Naive thymus-derived CD4-positive, alpha-beta T cell (primary cell): ENCODE results near the gene LTBP2. TPM values are rescaled to one million over a fixed set of nuclear protein-coding genes. Genes with fewer than 3 reads are reported as not detected.

ENCODE experiments used
- ATAC-seq: fragments of 150-1000 bp; cut with Tn5 transposase; 2 replicates; pipeline ENCODE4 v1.10.0; 2021; ENCODE audit warnings: mild to moderate bottlenecking, moderate library complexity
- CTCF ChIA-PET: fragments of 350-600 bp; sonication (Branson Sonifier 250); formaldehyde crosslinking; loops from one replicate; lab custom pipeline; 2021; ENCODE audit warnings: antibody characterized with exemption; lab: Charles Lee
- POLR2A ChIA-PET: fragments of 350-600 bp; sonication (Branson Sonifier 250); formaldehyde crosslinking; loops from one replicate; lab custom pipeline; 2021; ENCODE audit warnings: antibody characterized with exemption, inconsistent platforms; lab: Charles Lee
- DNase-seq, 9 donors: peaks; one replicate each; pipeline versions ENCODE4 v3.0.0 to v3.0.0-alpha.2; 2020 to 2022; ENCODE audit warnings: mixed read lengths in 1 of 9
- H3K27ac ChIP-seq: one replicate; pipeline ENCODE4 v1.7.0; 2013; ENCODE audit warnings: mild to moderate bottlenecking, low read depth, low read length, moderate library complexity
- H3K27me3 ChIP-seq, 2 donors: one replicate each; pipeline ENCODE4 v1.7.0; 2013; ENCODE audit warnings: low read length in 2 of 2, mild to moderate bottlenecking in 2 of 2, moderate library complexity in 2 of 2; ENCODE audit not compliant: control insufficient read depth in 2 of 2, insufficient read depth in 2 of 2
- H3K36me3 ChIP-seq, 3 experiments: 1 replicate in 2 of 3; 2 replicates in 1 of 3; pipeline ENCODE4 v1.7.0; 2013; ENCODE audit warnings: low read length in 3 of 3, mild to moderate bottlenecking in 3 of 3, moderate library complexity in 1 of 3; ENCODE audit not compliant: insufficient read depth in 3 of 3, control insufficient read depth in 2 of 3
- H3K4me1 ChIP-seq, 2 donors: one replicate each; pipeline ENCODE4 v1.7.0; 2013; ENCODE audit warnings: low read length in 2 of 2, mild to moderate bottlenecking in 2 of 2, moderate library complexity in 1 of 2; ENCODE audit not compliant: control insufficient read depth in 2 of 2, insufficient read depth in 2 of 2
- H3K4me3 ChIP-seq: 2 replicates; pipeline ENCODE4 v1.7.0; 2013; ENCODE audit warnings: mild to moderate bottlenecking, low read length
- H3K9me3 ChIP-seq, 3 experiments: 1 replicate in 2 of 3; 2 replicates in 1 of 3; pipeline ENCODE4 v1.7.0; 2013; ENCODE audit warnings: low read length in 3 of 3; ENCODE audit not compliant: control insufficient read depth in 2 of 3
- H3K27ac Mint-ChIP-seq, 9 donors: one replicate each; pipeline ENCODE4 v1.8.0; 2020 to 2022; ENCODE audit warnings: mixed read lengths in 9 of 9, mild to moderate bottlenecking in 8 of 9, moderate library complexity in 5 of 9, inconsistent platforms in 2 of 9
- H3K27me3 Mint-ChIP-seq, 5 donors: one replicate each; pipeline ENCODE4 v1.8.0; 2021 to 2022; ENCODE audit warnings: mixed read lengths in 5 of 5, mild to moderate bottlenecking in 1 of 5
- H3K36me3 Mint-ChIP-seq, 5 donors: one replicate each; pipeline ENCODE4 v1.8.0; 2020 to 2022; ENCODE audit warnings: mixed read lengths in 5 of 5, mild to moderate bottlenecking in 3 of 5, inconsistent platforms in 1 of 5
- H3K4me1 Mint-ChIP-seq, 7 donors: one replicate each; pipeline ENCODE4 v1.8.0; 2020 to 2022; ENCODE audit warnings: mixed read lengths in 7 of 7, mild to moderate bottlenecking in 3 of 7, inconsistent platforms in 1 of 7
- H3K4me3 Mint-ChIP-seq, 10 donors: one replicate each; pipeline ENCODE4 v1.8.0; 2020 to 2022; ENCODE audit warnings: mild to moderate bottlenecking in 10 of 10, mixed read lengths in 10 of 10, moderate library complexity in 6 of 10, inconsistent platforms in 2 of 10
- H3K9me3 Mint-ChIP-seq, 11 donors: one replicate each; pipeline ENCODE4 v1.8.0; 2020 to 2022; ENCODE audit warnings: mixed read lengths in 11 of 11, mild to moderate bottlenecking in 4 of 11, inconsistent platforms in 1 of 11, moderate library complexity in 1 of 11
- intact Hi-C, 2 donors: fragments of 100-400 bp; cut with micrococcal nuclease; formaldehyde crosslinking; loops; one replicate each; pipeline ENCODE4 v1.15.1; 2023
- polyA plus RNA-seq, 2 donors: library from polyadenylated mRNA; unstranded; fragments of 300-500 nt; fragmentation: Illumina TruSeq; gene quantifications; one replicate each; pipeline ENCODE4 v1.2.3, GENCODE V29; 2021
- total RNA-seq, 6 experiments: library from RNA in 5 of 6; stranded (reverse) in 5 of 6; gene quantifications; 1 replicate in 5 of 6; 2 replicates in 1 of 6; pipeline ENCODE4 v1.2.3 and lab custom pipeline; 2021 to 2026

The LTBP2 gene
- total and polyA plus RNA-seq, 7 experiments from 2014 or later = 0.07 to 1.1 (median 0.27) TPM

DNA sequence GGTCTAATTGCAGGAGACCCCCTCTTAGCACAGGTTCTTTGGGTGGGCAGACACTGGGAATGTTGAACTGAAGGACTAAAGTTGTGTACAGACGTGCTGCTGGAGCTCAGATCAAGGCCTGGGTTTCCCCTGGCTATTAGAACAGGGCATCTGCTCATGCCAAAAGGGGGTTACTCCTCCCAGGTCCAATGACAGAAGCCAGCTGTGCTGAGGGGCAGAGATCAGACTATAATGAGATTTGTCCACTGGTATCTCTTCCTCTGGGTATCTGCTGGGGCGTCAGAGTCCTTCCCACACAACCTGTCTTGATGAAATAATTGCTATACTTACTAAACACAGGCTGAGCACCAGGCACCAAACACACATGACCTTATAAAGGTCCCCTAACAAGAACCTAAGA is 42.6 kb downstream of the LTBP2 start:
- peaks cover 0 to 38% (median 5%) of the 10 kb centered on the region in 5 donors for H3K27me3 Mint-ChIP-seq
- Histone ChIP-seq H3K4me1 (peaks cover 0 to 32% of the 10 kb centered on the region in 2 donors), H3K36me3 (no peaks in the 10 kb centered on the region), H3K27me3 (peaks cover 0 to 11% of the 10 kb centered on the region in 2 donors), H3K27ac (no peak overlapping the region), H3K9me3 (no peaks in the 10 kb centered on the region), H3K4me3 (no peak overlapping the region)
- H3K4me1 Mint-ChIP-seq = peaks cover 10 to 30% (median 22%) of the 10 kb centered on the region in 7 donors
- H3K9me3 Mint-ChIP-seq = no peaks in the 10 kb centered on the region
- H3K4me3 Mint-ChIP-seq = no peak overlapping the region
- POLR2A ChIA-PET = no interaction called here
- H3K36me3 Mint-ChIP-seq = no peaks in the 10 kb centered on the region
- no peak for ATAC-seq
- CTCF ChIA-PET = no interaction called here
- no peak overlapping the region for H3K27ac Mint-ChIP-seq
- no peak for DNase-seq
- intact Hi-C loops = no loop called here

DNA sequence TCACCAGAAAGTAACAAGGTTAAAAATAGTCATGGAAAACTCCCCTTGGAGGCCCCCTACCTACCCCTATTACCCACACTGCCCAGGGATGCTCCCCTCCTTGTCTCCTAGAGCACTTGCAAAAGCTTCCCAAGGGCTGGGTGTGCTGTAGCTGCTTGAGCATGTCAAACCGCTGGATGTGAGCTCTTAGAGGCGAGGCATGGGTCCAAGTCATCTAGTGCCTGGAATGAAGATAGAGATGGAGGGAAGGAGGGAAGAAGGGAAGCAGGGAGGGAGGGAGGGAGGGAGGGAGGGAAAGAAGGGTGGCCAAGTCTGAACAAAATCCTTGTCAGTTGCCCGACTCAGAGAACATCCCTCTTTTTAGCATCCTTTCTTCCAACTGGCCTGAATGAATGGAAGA is 43.1 kb downstream of the LTBP2 start:
- peaks cover 6 to 25% (median 18%) of the 10 kb centered on the region in 7 donors for H3K4me1 Mint-ChIP-seq
- CTCF ChIA-PET = no interaction called here
- intact Hi-C loops = no loop called here
- H3K27me3 Mint-ChIP-seq = peaks cover 0 to 38% (median 5%) of the 10 kb centered on the region in 5 donors
- DNase-seq (no peak), ATAC-seq (no peak)
- no peak overlapping the region for H3K27ac Mint-ChIP-seq
- no peaks in the 10 kb centered on the region for H3K36me3 Mint-ChIP-seq
- no peak overlapping the region for H3K4me3 ChIP-seq
- H3K27ac ChIP-seq = no peak overlapping the region
- peaks cover 0 to 11% of the 10 kb centered on the region in 2 donors for H3K27me3 ChIP-seq
- POLR2A ChIA-PET = no interaction called here
- peaks cover 0 to 27% of the 10 kb centered on the region in 2 donors for H3K4me1 ChIP-seq
- H3K4me3 Mint-ChIP-seq = no peak overlapping the region
- no peaks in the 10 kb centered on the region for H3K36me3 ChIP-seq
- H3K9me3 Mint-ChIP-seq = no peaks in the 10 kb centered on the region
- no peaks in the 10 kb centered on the region for H3K9me3 ChIP-seq

DNA sequence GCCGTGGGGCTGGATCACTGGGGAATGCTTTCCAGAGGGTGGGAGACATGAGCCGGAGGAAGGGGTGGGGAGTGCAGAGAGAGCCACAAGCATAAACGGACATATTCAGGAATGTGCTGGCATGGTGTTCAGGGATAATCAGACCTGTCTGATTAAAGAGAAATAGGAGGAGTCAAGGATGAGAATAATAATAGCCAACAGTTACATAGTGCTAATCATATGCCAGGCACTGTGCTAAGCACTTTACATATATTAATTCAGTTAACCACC is 43.7 kb downstream of the LTBP2 start:
- ChIA-PET POLR2A (no interaction called here), CTCF (no interaction called here)
- H3K36me3 ChIP-seq = no peaks in the 10 kb centered on the region
- Mint-ChIP-seq H3K9me3 (no peaks in the 10 kb centered on the region), H3K4me1 (peaks cover 6 to 19% (median 17%) of the 10 kb centered on the region in 7 donors), H3K4me3 (no peak overlapping the region), H3K27ac (no peak overlapping the region), H3K36me3 (no peaks in the 10 kb centered on the region), H3K27me3 (peaks cover 0 to 36% (median 4%) of the 10 kb centered on the region in 5 donors)
- intact Hi-C loops = no loop called here
- no peak for DNase-seq
- no peaks in the 10 kb centered on the region for H3K9me3 ChIP-seq
- no peak overlapping the region for H3K4me3 ChIP-seq
- peaks cover 0 to 11% of the 10 kb centered on the region in 2 donors for H3K27me3 ChIP-seq
- ATAC-seq = no peak
- H3K27ac ChIP-seq = no peak overlapping the region
- peaks cover 0 to 21% of the 10 kb centered on the region in 2 donors for H3K4me1 ChIP-seq

DNA sequence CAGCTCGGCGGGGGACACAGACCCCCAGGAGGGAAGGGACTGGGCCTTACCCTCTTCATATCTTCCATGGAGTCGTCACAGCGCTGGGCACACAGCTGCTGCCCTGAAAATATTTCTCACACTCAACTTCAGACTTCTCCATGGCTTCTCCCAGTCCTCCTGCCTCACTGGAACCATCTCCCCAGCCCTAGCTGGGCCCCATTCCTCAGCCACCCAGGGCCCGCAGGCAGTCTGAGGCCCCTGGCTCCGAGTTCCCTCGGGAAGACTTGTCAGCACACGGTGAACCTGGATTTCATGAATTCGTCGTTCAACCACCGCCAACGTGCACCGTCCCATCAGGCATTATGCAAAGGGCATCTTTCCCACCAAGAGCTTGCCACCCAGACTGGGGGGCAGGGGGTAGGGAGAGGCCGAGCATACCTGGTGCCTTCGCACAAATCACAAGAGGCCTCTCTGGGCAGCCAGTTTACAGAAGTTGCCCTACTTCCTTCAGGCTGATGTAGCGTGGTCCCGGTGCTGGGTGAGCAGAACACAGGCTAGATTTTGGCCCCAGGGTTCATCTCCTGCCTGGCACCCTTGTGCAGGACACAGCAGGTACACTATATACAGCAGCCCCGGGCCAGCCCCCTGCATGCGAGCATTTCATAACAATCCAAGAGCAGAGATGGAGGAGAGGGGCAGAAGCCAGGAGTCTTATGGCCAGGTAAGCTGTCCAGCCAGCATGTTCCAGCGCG is 44.2 kb downstream of the LTBP2 start:
- no peaks in the 10 kb centered on the region for H3K36me3 Mint-ChIP-seq
- ATAC-seq (no peak), DNase-seq (no peak)
- intact Hi-C loops = no loop called here
- Histone ChIP-seq H3K9me3 (no peaks in the 10 kb centered on the region), H3K36me3 (no peaks in the 10 kb centered on the region), H3K4me3 (no peak overlapping the region), H3K4me1 (peaks cover 0 to 16% of the 10 kb centered on the region in 2 donors), H3K27me3 (peaks cover 0 to 11% of the 10 kb centered on the region in 2 donors), H3K27ac (no peak overlapping the region)
- ChIA-PET POLR2A (no interaction called here), CTCF (no interaction called here)
- H3K9me3 Mint-ChIP-seq = no peaks in the 10 kb centered on the region
- peaks cover 0 to 33% (median 4%) of the 10 kb centered on the region in 5 donors for H3K27me3 Mint-ChIP-seq
- peaks cover 6 to 16% (median 14%) of the 10 kb centered on the region in 7 donors for H3K4me1 Mint-ChIP-seq
- no peak overlapping the region for H3K4me3 Mint-ChIP-seq
- no peak overlapping the region for H3K27ac Mint-ChIP-seq

DNA sequence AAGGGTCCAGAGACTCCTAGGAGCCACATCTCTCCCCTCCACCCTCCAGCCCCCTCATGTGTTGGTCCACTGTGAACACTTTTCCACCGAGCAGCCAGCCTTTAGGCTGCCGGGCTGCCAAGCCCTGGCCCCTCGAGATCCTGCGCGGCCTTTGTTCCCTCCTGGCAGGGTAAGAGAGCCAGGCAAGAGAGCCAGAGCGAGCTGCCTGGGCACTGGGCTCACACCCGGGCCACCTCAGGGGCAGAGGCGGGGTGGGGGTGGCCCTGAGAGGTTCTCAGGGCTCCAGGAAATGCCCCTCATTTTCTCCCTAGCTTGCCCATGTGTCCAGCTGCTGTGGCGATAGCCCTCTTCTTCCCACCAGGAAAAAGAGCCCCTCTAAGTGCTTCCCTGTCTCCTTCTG is 44.8 kb downstream of the LTBP2 start:
- Mint-ChIP-seq H3K4me3 (no peak overlapping the region), H3K27me3 (peaks cover 0 to 28% (median 4%) of the 10 kb centered on the region in 5 donors), H3K9me3 (no peaks in the 10 kb centered on the region), H3K36me3 (no peaks in the 10 kb centered on the region), H3K27ac (no peak overlapping the region), H3K4me1 (peaks cover 4 to 11% (median 9%) of the 10 kb centered on the region in 7 donors)
- Histone ChIP-seq H3K27ac (no peak overlapping the region), H3K27me3 (peaks cover 0 to 11% of the 10 kb centered on the region in 2 donors), H3K36me3 (no peaks in the 10 kb centered on the region), H3K9me3 (no peaks in the 10 kb centered on the region), H3K4me1 (peaks cover 0 to 10% of the 10 kb centered on the region in 2 donors), H3K4me3 (no peak overlapping the region)
- ATAC-seq (no peak), DNase-seq (no peak)
- intact Hi-C loops = no loop called here
- CTCF ChIA-PET = no interaction called here
- POLR2A ChIA-PET = no interaction called here

DNA sequence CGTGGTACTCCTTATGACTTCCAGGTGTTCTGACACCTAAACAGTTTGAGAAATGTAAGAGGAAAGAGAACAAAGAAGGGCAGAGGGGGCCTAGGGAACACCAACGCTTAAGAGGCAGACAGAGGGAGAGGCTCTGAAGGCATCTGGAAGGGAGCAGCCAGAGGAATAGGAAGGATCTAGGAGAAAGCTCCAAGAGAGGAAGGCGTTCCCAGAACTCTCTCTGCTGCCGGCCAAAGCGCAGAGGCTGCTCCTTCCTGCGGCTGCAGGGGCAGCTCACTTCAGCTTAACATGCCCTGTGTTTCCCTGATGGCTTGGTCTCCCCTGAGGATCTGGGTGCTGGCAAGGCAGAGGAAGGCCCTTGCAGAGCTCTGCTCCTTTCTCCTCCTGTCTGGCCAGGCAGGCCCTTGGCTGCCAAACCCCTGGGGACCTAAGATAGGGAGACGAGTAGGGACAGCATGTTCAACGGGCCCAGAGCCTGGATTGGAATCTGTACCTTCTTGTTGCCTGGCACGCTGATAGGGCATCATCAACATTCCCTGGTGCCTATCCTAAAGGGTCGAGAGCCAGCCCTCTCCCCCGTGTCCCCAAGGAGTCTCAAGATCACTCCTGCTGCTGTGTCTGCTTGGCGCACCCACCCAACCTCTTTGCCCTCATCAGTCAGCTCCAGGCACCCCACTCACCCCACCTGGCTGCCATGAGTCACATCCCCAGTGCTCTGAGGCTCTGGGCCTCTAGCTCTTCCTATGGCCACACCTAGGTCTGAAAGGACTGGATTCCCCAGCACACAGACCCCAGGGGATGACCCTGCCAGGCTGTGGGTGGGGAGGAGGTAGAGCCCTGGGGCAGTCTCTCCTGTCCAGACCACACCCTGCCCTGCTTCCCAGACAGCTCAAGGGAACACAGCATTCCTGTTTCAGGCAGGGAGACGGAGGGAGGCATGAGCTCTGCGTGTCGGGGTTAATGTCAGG is 45.6 kb downstream of the LTBP2 start:
- intact Hi-C loops = no loop called here
- no peaks in the 10 kb centered on the region for H3K9me3 ChIP-seq
- CTCF ChIA-PET = no interaction called here
- no peak overlapping the region for H3K27ac ChIP-seq
- H3K36me3 ChIP-seq = no peaks in the 10 kb centered on the region
- no peak for ATAC-seq
- H3K27me3 ChIP-seq = peaks cover 0 to 11% of the 10 kb centered on the region in 2 donors
- Mint-ChIP-seq H3K27me3 (peaks cover 0 to 20% (median 4%) of the 10 kb centered on the region in 5 donors), H3K27ac (no peak overlapping the region), H3K9me3 (no peaks in the 10 kb centered on the region), H3K36me3 (no peaks in the 10 kb centered on the region), H3K4me3 (no peak overlapping the region), H3K4me1 (peaks cover 0 to 3% (median 2%) of the 10 kb centered on the region in 7 donors)
- POLR2A ChIA-PET = no interaction called here
- peaks cover 0 to 3% of the 10 kb centered on the region in 2 donors for H3K4me1 ChIP-seq
- DNase-seq = no peak
- H3K4me3 ChIP-seq = no peak overlapping the region
